GM21526 (cell line): ENCODE results near the gene OVOL3.
"Not testable (repeated sequence)": the region's sequence is repeated elsewhere in the genome, so short reads cannot be mapped to it uniquely, and the experiment has no call there.

Experiments
- ATAC-seq: cut with Tn5 transposase; IDR thresholded peaks from one replicate; pipeline ENCODE4 v1.9.1; 2021; ENCODE audit warnings: moderate library complexity; ENCODE audit not compliant: unreplicated experiment, low FRiP score

OVOL3 gene

GRCh38 chr19:36121486-36122124 lies 10.7 kb downstream of the OVOL3 start:
- no peak for ATAC-seq

GRCh38 chr19:36125557-36125956 lies 14.6 kb downstream of the OVOL3 start:
- ATAC-seq = no peak

- peak; percentile 6 for ATAC-seq
These were observed 17.4 kb downstream of the OVOL3 start for GRCh38 chr19:36128392-36128736.

DNA sequence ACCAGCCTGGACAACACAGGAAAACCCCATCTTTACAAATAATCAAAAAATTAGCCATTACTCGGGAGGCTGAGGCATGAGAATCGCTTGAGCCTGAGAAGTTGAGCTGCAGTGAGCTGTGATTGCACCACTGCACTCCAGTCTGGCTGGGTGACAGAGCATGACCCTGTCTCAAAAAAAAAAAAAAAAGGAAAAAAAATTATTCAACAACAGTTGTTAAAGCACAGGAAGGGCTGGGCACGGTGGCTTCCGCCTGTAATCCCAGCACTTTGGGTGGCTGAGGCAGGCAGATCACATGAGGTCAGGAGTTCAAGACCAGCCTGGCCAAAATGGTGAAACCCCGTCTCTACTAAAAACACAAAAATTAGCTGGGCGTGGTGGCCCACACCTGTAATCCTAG lies 20.3 kb downstream of the OVOL3 start:
- not testable (repeated sequence) for ATAC-seq

- ATAC-seq = not testable (repeated sequence)
These were observed 23.9 kb downstream of the OVOL3 start for GRCh38 chr19:36134867-36135266.

- ATAC-seq = no peak
These were observed 26.2 kb downstream of the OVOL3 start for GRCh38 chr19:36136964-36137686.

- ATAC-seq = no peak
These were observed 28.2 kb downstream of the OVOL3 start for GRCh38 chr19:36139120-36139472.

GRCh38 chr19:36139473-36140303 lies 28.7 kb downstream of the OVOL3 start, which contains the start of gene CAPNS1:
TSS of gene CAPNS1 (plus strand) at chr19:36140066. CDS start at chr19:36141012, 946 bp downstream.
- ATAC-seq = peak; percentile 78

GRCh38 chr19:36140304-36141038 lies 29.5 kb downstream of the OVOL3 start:
- ATAC-seq = peak; percentile 11

DNA sequence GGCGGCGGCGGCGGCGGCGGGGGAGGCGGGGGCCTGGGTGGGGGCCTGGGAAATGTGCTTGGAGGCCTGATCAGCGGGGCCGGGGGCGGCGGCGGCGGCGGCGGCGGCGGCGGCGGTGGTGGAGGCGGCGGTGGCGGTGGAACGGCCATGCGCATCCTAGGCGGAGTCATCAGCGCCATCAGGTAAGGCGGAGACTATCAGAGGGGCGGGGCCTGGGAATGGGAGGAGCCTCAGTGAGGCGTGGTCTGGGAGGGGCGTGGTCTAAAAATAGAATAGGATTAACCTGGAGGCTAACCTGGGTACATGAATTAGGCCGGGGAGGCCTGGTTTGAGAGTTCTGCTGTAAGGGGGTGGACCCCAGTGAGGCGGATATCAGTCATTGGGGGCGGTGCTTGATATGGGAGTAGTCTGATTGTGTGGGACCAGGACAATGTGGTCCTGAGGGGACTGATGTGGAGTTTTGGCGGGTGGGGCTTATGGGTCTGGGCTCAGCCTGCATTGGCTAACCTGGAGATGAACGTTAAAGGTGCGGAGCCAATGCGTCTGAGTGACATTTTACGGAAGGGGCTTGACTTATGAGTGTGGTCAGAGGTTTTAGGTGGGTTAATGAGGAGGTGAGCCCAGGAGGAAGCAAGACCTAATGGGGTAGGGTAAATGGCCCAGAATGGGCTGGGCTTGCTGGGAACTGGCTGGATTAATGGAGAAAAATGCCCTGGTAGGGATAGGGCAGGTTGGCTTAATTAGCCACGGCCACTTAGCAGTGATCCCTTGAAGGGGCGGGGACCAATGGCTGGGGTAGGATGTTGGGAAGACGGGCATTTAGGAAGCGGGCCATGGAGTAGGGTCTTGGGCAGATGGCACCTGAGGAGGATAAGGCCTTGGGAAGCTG lies 30.3 kb downstream of the OVOL3 start:
- ATAC-seq = no peak

DNA sequence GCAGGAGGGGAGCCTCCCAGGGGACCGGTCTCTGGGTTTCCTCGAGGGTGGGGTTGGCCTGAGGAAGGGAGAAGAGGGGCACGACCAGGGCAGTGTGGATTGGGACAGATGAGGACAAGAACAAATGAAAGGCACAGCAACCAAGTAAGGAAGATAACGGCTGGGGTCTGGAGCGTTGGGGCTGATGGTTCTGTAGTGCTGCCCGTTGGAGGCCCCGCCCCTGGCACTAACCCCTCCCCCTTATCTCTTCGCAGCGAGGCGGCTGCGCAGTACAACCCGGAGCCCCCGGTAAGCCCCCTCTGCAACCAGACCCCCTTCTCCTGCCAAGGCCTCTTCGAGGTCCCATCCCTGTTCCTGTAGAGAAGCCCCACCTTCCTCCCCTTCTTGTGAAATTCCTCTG lies 31.1 kb downstream of the OVOL3 start:
- ATAC-seq = no peak

DNA sequence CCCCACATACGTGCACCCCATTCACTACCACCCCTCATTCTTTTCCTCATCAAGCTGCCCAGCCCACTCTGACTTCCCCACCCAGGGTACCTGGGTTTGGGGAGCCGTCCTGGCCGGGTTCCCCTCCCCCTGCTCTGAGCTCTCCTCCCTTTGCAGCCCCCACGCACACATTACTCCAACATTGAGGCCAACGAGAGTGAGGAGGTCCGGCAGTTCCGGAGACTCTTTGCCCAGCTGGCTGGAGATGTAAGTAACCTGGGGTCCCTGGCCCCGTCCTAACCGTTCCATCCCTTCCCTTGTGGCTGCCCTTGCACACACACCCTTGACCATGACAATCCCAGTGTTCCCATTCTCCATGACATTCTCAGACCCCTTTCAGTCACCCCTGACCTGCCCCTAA lies 31.6 kb downstream of the OVOL3 start:
- no peak for ATAC-seq

- no peak for ATAC-seq
These were observed 33.7 kb downstream of the OVOL3 start for GRCh38 chr19:36144624-36145023.

GRCh38 chr19:36149673-36150406 lies 38.9 kb downstream of the OVOL3 start:
- no peak for ATAC-seq

DNA sequence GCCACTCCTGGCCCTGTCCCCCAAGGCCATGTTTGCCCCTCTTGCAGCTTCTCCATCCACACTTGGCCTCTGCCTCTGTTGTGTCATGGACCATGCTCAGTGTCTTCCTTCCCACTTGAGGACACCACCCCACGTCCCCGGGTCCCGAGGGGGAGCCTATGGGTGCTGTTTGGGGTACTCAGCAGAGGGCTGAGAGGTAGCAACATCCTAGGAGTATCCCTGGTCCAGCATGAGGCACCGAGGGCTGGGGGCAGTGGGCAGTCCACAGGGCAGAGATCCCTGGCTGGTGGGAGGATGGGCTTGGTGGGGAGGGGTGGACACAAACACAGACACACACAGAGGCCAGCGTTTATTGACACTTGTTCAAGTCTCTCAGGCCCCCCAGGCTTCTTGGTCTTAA lies 39.6 kb downstream of the OVOL3 start:
- ATAC-seq = no peak

DNA sequence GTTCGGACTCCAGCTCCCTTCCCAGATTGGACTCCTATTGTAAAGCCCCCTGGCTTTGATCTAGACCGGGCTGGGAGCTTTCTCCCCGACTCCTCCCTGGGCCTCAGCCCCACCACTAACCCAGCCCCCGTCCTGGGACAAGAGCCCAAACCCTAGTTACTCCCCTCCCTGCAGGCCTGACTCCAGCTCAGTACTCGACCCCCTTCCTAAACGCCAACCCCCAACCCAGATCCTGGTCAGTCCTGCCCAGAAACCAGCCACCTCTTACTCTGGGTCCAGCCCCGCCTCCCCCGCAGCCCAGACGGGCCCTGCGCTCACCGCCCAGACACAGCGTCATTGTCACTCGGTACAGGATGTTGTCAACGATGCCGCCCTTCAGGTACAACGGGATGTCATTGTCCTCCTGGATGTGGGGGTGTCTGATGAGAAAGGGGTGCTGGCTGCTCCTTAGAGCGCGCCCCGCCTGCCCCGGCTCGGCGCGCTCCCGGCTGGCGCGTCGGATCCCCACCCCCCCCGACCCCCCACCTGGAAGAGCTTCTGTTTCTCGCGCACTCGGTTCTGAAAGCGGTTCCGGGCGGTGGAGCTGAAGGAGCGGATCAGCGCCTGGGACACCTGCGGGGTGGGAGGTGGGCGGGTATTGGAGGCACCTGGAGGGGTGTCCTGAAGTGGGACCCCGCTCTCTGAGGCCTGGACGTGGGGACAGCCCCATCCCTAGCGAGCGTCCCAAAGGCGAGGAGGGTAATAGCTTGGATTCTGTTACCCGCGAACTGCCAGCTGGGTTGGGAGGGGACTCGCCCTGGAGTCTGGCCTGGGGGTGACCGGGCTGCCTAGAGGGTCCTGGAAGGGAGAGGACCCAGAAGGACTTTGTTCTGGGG lies 40.4 kb downstream of the OVOL3 start:
- ATAC-seq = no peak

DNA sequence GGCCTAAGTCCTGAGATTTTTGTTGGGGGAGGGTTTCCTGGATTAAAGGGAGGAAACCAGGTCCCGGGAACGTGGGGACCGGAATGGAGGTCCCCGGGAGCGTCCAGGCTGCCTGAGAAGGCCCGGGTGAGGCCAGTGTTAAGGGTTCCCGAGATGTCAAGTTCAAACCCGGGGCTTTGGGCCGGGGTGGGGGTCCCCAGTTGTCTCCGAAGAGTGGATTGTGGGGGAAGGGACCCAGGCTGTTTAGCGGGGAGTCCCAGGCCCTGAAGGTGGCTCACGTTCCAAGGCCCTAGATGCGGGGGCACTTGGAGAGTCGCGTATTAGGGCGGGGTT lies 41.0 kb downstream of the OVOL3 start:
- no peak for ATAC-seq

GRCh38 chr19:36152352-36153091 lies 41.6 kb downstream of the OVOL3 start, which contains the start of gene COX7A1:
TSS of gene COX7A1 (minus strand) at chr19:36152447. CDS start at chr19:36152407, 40 bp downstream.
- ATAC-seq = no peak
